Tibial nerve (tissue), 4 donors: Measurements from ENCODE around the gene TBC1D32. TPM values are rescaled to one million over a fixed set of nuclear protein-coding genes. Genes with fewer than 3 reads are reported as not detected.
"Not testable (repeated sequence)": the region's sequence is repeated elsewhere in the genome, so short reads cannot be mapped to it uniquely, and the experiment has no call there.

Experiments
- DNase-seq, 2 donors: peaks; one replicate each; pipeline ENCODE4 v3.0.0-alpha.2; 2019; ENCODE audit warnings: low spot score in 2 of 2
- H3K27ac ChIP-seq, 4 donors: fragments of 200-600 bp; sonication (generic) in 3 of 4; one replicate each; pipeline ENCODE4 v1.5.1; 2017 to 2019; ENCODE audit warnings: mild to moderate bottlenecking in 1 of 4
- H3K27me3 ChIP-seq, 2 donors: fragments of 200-600 bp; sonication (generic) in 1 of 2; one replicate each; pipeline versions ENCODE4 v1.5.1 to v1.6.0; 2017 to 2019
- H3K36me3 ChIP-seq, 3 donors: fragments of 200-600 bp; sonication (generic); one replicate each; pipeline ENCODE4 v1.5.1; 2018 to 2019
- H3K4me1 ChIP-seq, 4 donors: fragments of 200-600 bp; sonication (generic) in 3 of 4; one replicate each; pipeline ENCODE4 v1.5.1; 2017 to 2019
- H3K4me3 ChIP-seq, 4 donors: fragments of 200-600 bp; sonication (generic) in 3 of 4; one replicate each; pipeline ENCODE4 v1.5.1; 2017 to 2019; ENCODE audit warnings: mild to moderate bottlenecking in 1 of 4, moderate library complexity in 1 of 4
- H3K9me3 ChIP-seq, 4 donors: fragments of 200-600 bp; sonication (generic) in 3 of 4; one replicate each; pipeline ENCODE4 v1.5.1; 2017 to 2019
- EP300 ChIP-seq, 2 donors: sonication (generic); formaldehyde crosslinking; IDR thresholded peaks; one replicate each; pipeline ENCODE4 v1.6.1; 2017; ENCODE audit warnings: antibody characterized with exemption in 2 of 2, mild to moderate bottlenecking in 1 of 2
- POLR2A ChIP-seq, 2 donors: fragments of 450-650 bp; IDR thresholded peaks; one replicate each; pipeline ENCODE4 v1.6.1; 2017; ENCODE audit warnings: antibody characterized with exemption in 2 of 2, mild to moderate bottlenecking in 2 of 2, moderate library complexity in 2 of 2
- WGBS, 2 donors: methylation state at CpG; one replicate each; pipeline ENCODE4 v1.1.5; 2018; 5-methylcytosine and 5-hydroxymethylcytosine counted together
- total RNA-seq, 4 donors: library from RNA; depleted of rRNA; stranded (reverse); fragments of >200 nt; gene quantifications; one replicate each; pipeline ENCODE4 v1.1.0, GENCODE V29; 2016
- TF ChIP-seq, protein P1 (sequence below), 5 experiments: fragments of 200-600 bp in 3 of 5; fragments of 450-650 bp in 2 of 5; sonication (generic) in 3 of 5; IDR thresholded peaks; one replicate each; pipeline ENCODE4 v1.5.1; 2016 to 2019; ENCODE audit warnings: antibody characterized with exemption in 5 of 5, mild to moderate bottlenecking in 3 of 5, moderate library complexity in 2 of 5

The TBC1D32 gene
- total RNA-seq, 4 donors from 2014 or later, result 7.9 to 19.2 (median 11.4) TPM

DNA sequence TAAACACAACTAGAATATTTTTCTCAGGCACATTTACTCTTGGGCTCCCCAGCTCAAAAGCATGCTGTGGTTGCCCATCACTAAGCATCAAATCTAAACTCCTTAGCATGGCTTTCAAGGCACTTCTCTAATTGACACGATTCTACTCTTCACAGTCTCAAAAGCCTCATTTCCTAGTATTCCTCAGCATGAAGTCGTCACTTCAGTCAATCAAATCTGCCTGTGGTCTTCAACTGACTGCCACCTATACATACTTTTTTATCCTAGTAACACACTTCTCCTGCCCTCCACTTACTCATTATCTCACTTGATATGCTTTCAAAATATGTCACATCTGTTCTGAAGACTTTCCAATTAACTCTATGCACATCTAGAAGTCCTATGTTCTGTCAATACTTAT is 110.3 kb downstream of the TBC1D32 start:
- Histone ChIP-seq H3K27ac (no peak overlapping the region), H3K27me3 (no peaks in the 10 kb centered on the region), H3K4me3 (no peak overlapping the region), H3K36me3 (peaks cover 0 to 28% (median 0%) of the 10 kb centered on the region in 3 donors), H3K4me1 (no peaks in the 10 kb centered on the region), H3K9me3 (no peaks in the 10 kb centered on the region)
- TF ChIP-seq, protein P1, sequence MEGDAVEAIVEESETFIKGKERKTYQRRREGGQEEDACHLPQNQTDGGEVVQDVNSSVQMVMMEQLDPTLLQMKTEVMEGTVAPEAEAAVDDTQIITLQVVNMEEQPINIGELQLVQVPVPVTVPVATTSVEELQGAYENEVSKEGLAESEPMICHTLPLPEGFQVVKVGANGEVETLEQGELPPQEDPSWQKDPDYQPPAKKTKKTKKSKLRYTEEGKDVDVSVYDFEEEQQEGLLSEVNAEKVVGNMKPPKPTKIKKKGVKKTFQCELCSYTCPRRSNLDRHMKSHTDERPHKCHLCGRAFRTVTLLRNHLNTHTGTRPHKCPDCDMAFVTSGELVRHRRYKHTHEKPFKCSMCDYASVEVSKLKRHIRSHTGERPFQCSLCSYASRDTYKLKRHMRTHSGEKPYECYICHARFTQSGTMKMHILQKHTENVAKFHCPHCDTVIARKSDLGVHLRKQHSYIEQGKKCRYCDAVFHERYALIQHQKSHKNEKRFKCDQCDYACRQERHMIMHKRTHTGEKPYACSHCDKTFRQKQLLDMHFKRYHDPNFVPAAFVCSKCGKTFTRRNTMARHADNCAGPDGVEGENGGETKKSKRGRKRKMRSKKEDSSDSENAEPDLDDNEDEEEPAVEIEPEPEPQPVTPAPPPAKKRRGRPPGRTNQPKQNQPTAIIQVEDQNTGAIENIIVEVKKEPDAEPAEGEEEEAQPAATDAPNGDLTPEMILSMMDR (IDR thresholded peaks at IDR 0.05), result no peak
- TF ChIP-seq POLR2A (IDR thresholded peaks at IDR 0.05), result no peak
- TF ChIP-seq EP300 (IDR thresholded peaks at IDR 0.05), result no peak
- 78 to 82% methylated on average over 2 of the region's 2 CpGs for WGBS, 2 donors
- DNase-seq, result no peak

DNA sequence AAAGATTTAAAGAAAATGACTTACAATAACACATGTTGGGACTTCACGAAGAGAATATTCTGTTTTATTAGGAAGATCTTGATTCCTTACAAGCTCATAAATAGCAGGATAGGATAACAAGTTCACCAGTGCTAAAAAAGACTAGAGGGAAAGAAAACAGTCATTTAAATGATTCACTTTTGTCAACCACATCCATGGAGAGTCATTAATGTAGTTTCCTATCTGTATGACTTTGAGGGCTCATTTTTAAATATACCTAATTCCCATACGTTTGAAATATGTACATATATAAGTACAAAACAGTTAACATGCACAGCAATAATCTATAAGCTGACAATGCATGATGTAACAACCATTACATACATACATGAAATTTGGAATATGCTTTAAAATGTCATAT is 111.1 kb downstream of the TBC1D32 start:
- H3K27ac ChIP-seq, result no peak overlapping the region
- H3K4me3 ChIP-seq, result no peak overlapping the region
- H3K27me3 ChIP-seq, result no peaks in the 10 kb centered on the region
- TF ChIP-seq, protein P1 (IDR thresholded peaks at IDR 0.05), result no peak
- TF ChIP-seq EP300 (IDR thresholded peaks at IDR 0.05) (no peak), POLR2A (IDR thresholded peaks at IDR 0.05) (no peak)
- peaks cover 0 to 35% (median 0%) of the 10 kb centered on the region in 3 donors for H3K36me3 ChIP-seq
- DNase-seq, result no peak
- 84 to 92% methylated on average over 2 of the region's 2 CpGs for WGBS, 2 donors
- H3K4me1 ChIP-seq, result no peaks in the 10 kb centered on the region
- H3K9me3 ChIP-seq, result no peaks in the 10 kb centered on the region

DNA sequence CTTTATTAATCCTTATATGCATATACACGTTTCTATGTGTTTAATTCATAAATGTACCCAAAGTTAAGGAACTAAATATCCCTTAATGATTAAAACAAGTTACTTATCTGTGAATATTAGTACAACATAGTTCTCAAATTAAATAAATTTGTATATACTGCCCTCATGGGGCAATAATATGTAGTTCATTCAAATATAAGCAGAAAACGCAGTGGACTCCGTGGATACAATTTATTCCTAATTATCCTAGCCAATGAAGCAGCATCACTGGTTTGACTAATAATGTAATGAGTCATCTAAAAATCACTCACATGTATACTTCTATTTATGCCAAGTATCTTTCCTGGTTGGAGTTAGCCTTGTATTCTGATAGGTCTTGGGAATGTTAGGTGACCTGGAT is 111.6 kb downstream of the TBC1D32 start:
- H3K9me3 ChIP-seq, result no peaks in the 10 kb centered on the region
- H3K4me3 ChIP-seq, result no peak overlapping the region
- no peaks in the 10 kb centered on the region for H3K4me1 ChIP-seq
- H3K27ac ChIP-seq, result no peak overlapping the region
- peaks cover 0 to 41% (median 0%) of the 10 kb centered on the region in 3 donors for H3K36me3 ChIP-seq
- H3K27me3 ChIP-seq, result no peaks in the 10 kb centered on the region
- 38 to 46% methylated on average over 3 of the region's 3 CpGs for WGBS, 2 donors
- no peak for TF ChIP-seq POLR2A (IDR thresholded peaks at IDR 0.05)
- TF ChIP-seq EP300 (IDR thresholded peaks at IDR 0.05), result no peak
- TF ChIP-seq, protein P1 (IDR thresholded peaks at IDR 0.05), result no peak
- DNase-seq, result no peak

DNA sequence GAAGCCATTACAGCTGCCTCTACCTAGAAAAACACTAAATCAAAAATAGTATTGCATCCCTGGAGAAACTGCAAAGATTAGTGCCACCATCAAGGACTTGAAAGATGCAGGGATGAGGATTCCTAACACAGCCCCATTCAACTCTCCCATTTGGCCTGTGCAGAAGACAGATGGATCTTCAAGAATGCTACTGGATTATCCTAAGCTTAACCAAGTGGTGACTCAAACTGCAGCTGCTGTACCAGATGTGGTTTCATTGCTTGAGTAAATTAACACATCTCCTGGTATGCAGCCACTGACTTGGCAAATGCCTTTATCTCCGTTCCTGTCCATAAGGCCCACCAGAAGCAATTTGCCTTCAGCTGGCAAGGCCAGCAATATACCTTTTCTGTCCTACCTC is 117.4 kb downstream of the TBC1D32 start:
- H3K27me3 ChIP-seq, result no peaks in the 10 kb centered on the region
- no peaks in the 10 kb centered on the region for H3K4me1 ChIP-seq
- peaks cover 0 to 75% (median 0%) of the 10 kb centered on the region in 3 donors for H3K36me3 ChIP-seq
- no peak for DNase-seq
- 86 to 92% methylated on average over 1 of the region's 1 CpG for WGBS, 2 donors
- peaks cover 0 to 26% (median 0%) of the 10 kb centered on the region in 4 donors for H3K9me3 ChIP-seq
- H3K27ac ChIP-seq, result no peak overlapping the region
- H3K4me3 ChIP-seq, result no peak overlapping the region
- TF ChIP-seq, protein P1 (IDR thresholded peaks at IDR 0.05), result no peak
- TF ChIP-seq EP300 (IDR thresholded peaks at IDR 0.05), result no peak
- TF ChIP-seq POLR2A (IDR thresholded peaks at IDR 0.05), result no peak

DNA sequence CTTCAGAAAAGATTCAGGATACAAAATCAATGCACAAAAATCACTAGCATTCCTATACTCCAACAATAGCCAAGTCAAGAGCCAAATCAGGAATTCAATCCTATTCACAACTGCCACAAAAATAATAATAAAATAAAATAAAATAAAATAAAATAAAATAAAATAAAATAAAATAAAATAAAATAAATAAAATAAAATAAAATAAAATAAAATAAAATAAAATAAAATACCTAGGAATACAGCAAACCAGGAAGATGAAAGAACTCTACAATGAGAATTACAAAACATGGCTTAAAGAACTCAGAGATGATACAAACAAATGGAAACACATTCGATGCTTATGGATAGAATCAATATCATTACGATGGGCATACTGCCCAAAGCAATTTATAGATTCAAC is 120.9 kb downstream of the TBC1D32 start:
- H3K27me3 ChIP-seq, DNase-seq, H3K4me3 ChIP-seq, H3K4me1 ChIP-seq, H3K27ac ChIP-seq: not testable (repeated sequence)
- 95 to 100% methylated on average over 2 of the region's 2 CpGs for WGBS, 2 donors
- Histone ChIP-seq H3K9me3 (peaks cover 0 to 26% (median 0%) of the 10 kb centered on the region in 4 donors), H3K36me3 (peaks cover 0 to 48% (median 0%) of the 10 kb centered on the region in 3 donors)

DNA sequence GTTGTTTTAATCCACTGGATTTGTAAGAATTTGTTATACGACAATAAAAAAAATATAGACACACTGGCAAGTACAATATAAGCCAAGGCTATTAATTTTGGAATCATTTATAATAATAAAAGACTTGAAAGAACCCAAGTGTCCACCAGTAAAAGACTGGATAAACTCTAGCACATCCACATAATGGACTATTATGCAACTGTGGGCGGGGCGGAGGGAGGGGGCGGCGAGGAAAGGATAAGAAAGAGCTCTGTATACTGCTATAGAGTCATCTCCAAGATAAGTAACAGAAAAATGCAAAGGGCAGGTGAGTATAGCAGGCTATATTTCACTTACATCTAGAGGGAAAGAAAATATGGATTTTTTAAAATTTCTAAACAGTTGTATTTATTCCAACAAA is 123.3 kb downstream of the TBC1D32 start:
- H3K36me3 ChIP-seq, result peaks cover 0 to 32% (median 0%) of the 10 kb centered on the region in 3 donors
- DNase-seq, result no peak
- no peak overlapping the region for H3K4me3 ChIP-seq
- H3K27ac ChIP-seq, result no peak overlapping the region
- H3K9me3 ChIP-seq, result peaks cover 0 to 19% (median 0%) of the 10 kb centered on the region in 4 donors
- WGBS, 2 donors, result 59 to 61% methylated on average over 5 of the region's 5 CpGs
- TF ChIP-seq POLR2A (IDR thresholded peaks at IDR 0.05), result no peak
- TF ChIP-seq EP300 (IDR thresholded peaks at IDR 0.05), result no peak
- H3K4me1 ChIP-seq, result peaks cover 0 to 7% (median 0%) of the 10 kb centered on the region in 4 donors
- no peaks in the 10 kb centered on the region for H3K27me3 ChIP-seq
